Nephron (organoid): Measurements from ENCODE around the gene KIAA2012.

Experiments
- H3K27ac Mint-ChIP-seq, 3 experiments: 2 replicates each; pipeline ENCODE4 v1.8.0; 2020; ENCODE audit warnings: mixed read lengths in 3 of 3, mild to moderate bottlenecking in 2 of 3, moderate library complexity in 1 of 3
- H3K27me3 Mint-ChIP-seq: 2 replicates; pipeline ENCODE4 v1.8.0; 2021; ENCODE audit warnings: low read depth, mild to moderate bottlenecking, moderate library complexity, mixed read lengths
- H3K36me3 Mint-ChIP-seq: 2 replicates; pipeline ENCODE4 v1.8.0; 2020; ENCODE audit warnings: low read depth, mixed read lengths
- H3K4me1 Mint-ChIP-seq: 2 replicates; pipeline ENCODE4 v1.8.0; 2020; ENCODE audit warnings: mixed read lengths
- H3K4me3 Mint-ChIP-seq, 3 experiments: 2 replicates each; pipeline ENCODE4 v1.8.0; 2020; ENCODE audit warnings: mild to moderate bottlenecking in 3 of 3, mixed read lengths in 3 of 3, moderate library complexity in 2 of 3
- H3K9me3 Mint-ChIP-seq: 2 replicates; pipeline ENCODE4 v1.8.0; 2020; ENCODE audit warnings: mixed read lengths
- TF ChIP-seq, protein P1 (sequence below), 3 experiments: fragments of 200-600 bp; sonication (generic); IDR thresholded peaks; one replicate each; pipeline ENCODE4 v1.5.0; 2021; ENCODE audit warnings: antibody characterized with exemption in 3 of 3; ENCODE audit not compliant: unreplicated experiment in 3 of 3

KIAA2012 gene

DNA sequence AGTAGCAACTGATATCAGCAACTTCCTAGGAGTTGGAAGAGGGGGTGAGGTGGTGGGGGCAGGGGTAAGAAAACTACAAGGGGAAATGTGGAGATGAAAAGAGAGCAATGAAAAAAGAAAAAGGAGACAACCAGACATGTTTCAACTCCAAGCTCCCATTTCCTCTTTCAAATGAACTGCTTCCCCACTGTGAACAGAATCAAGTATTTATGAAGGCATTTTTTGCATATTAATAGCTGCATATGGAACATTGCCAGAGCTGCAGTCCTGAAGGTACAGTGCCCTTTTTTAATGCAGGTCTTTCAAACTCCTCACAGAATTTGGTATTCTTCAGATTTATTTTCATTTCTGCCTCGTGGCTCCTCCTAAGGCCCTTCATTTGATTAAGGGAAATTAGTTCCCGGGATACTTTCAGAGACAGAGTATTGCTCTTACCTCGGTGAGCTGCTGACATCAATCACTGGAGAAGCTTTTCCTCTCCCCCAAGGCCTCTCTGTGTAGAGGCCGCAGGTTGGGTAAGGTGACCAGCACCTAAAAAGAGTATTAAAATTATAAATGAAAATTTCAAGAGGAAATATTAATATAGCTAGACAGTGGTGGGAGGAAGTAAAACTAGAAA, 68.4 kb downstream of the KIAA2012 start:
- Mint-ChIP-seq H3K36me3 (no peaks in the 10 kb centered on the region), H3K4me1 (peaks cover 50% of the 10 kb centered on the region), H3K27ac (peak overlapping the region; percentile 75 to 95 (median 86)), H3K4me3 (no peak overlapping the region), H3K9me3 (no peaks in the 10 kb centered on the region), H3K27me3 (no peaks in the 10 kb centered on the region)
- TF ChIP-seq, protein P1, sequence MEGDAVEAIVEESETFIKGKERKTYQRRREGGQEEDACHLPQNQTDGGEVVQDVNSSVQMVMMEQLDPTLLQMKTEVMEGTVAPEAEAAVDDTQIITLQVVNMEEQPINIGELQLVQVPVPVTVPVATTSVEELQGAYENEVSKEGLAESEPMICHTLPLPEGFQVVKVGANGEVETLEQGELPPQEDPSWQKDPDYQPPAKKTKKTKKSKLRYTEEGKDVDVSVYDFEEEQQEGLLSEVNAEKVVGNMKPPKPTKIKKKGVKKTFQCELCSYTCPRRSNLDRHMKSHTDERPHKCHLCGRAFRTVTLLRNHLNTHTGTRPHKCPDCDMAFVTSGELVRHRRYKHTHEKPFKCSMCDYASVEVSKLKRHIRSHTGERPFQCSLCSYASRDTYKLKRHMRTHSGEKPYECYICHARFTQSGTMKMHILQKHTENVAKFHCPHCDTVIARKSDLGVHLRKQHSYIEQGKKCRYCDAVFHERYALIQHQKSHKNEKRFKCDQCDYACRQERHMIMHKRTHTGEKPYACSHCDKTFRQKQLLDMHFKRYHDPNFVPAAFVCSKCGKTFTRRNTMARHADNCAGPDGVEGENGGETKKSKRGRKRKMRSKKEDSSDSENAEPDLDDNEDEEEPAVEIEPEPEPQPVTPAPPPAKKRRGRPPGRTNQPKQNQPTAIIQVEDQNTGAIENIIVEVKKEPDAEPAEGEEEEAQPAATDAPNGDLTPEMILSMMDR (IDR thresholded peaks at IDR 0.05; ENCODE audit: unreplicated experiment in 3 of 3), result no peak

DNA sequence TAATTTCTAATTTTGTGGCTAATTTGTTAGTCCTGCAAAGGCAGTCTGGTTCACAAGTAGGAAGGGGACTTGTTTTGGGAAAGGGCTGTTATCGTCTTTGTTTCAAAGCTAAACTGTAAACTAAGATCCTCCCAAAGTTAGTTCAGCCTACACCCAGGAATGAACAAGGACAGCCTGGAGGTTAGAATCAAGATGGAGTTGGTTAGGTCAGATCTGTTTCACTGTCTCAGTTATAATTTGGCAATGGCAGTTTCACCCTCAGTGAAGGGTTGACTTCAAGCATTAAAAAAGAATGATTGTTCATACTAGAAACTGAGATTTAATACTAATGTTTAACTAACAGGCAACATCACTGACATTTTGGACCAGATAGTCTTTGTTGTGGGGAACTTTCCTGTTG, 69.5 kb downstream of the KIAA2012 start:
- H3K36me3 Mint-ChIP-seq, result no peaks in the 10 kb centered on the region
- peaks cover 58% of the 10 kb centered on the region for H3K4me1 Mint-ChIP-seq
- H3K9me3 Mint-ChIP-seq, result no peaks in the 10 kb centered on the region
- H3K4me3 Mint-ChIP-seq, result no peak overlapping the region
- H3K27me3 Mint-ChIP-seq, result no peaks in the 10 kb centered on the region
- TF ChIP-seq, protein P1 (IDR thresholded peaks at IDR 0.05; ENCODE audit: unreplicated experiment in 3 of 3), result no peak
- H3K27ac Mint-ChIP-seq, result peak overlapping the region in 1 of 3 experiments; percentile 19

DNA sequence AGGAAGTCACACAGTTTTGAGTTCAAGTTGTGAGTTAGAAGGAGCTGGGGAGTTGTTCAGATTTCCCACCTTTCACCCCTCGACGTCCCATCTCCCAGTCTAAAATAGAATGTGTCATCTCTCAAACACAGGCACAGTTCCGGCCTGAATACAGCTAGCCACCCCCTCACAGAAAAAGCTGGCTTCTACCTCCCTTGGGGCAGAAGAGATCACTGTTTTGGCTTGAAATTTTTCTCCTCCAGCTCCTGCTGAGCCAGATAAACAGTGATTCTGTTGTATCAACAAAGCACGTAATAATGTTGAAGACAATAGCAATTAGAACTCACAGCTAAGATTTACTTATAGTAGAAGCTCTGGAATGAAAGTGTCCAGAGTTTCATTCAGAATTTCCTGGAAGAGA, 74.7 kb downstream of the KIAA2012 start:
- Mint-ChIP-seq H3K27ac (peak overlapping the region; percentile 82 to 98 (median 97)), H3K4me1 (peaks cover 68% of the 10 kb centered on the region), H3K4me3 (peak overlapping the region in 2 of 3 experiments; percentile 25 to 54), H3K27me3 (no peaks in the 10 kb centered on the region), H3K9me3 (no peaks in the 10 kb centered on the region), H3K36me3 (no peaks in the 10 kb centered on the region)
- TF ChIP-seq, protein P1 (IDR thresholded peaks at IDR 0.05; ENCODE audit: unreplicated experiment in 3 of 3), result no peak

DNA sequence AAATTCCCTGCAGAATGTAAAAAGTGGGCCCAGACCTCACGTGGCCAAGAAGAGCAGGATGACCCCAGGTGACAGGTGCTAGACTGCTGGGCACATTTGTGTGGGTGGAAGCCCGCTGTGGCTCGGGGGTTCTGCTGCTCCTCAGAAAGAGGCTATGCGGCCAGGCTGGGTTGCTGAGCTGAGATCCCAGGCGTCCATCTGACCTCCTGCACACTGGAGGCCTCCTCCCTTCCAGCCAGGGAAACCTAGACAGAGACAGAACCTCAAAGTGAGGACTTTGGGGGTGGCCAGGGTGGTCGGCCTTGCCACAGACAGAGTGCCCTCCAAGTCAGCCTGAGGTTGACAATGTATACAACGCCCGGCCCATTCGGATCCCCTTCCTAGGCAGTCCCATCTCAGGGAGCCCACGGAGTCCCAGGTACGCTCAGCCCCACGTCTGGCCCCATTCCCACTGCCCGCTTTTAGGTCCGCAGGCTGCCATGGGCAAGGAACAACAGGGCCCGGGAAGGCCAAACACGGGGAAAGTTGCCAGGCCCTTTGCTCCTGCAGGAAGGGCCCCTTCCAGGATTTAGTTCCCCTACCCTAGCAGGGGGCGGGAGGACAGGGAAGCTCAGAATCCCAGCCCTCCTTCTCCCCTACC, 75.6 kb downstream of the KIAA2012 start:
- no peak overlapping the region for H3K4me3 Mint-ChIP-seq
- TF ChIP-seq, protein P1 (IDR thresholded peaks at IDR 0.05; ENCODE audit: unreplicated experiment in 3 of 3), result no peak
- peak overlapping the region; percentile 92 to 98 (median 97) for H3K27ac Mint-ChIP-seq
- H3K9me3 Mint-ChIP-seq, result no peaks in the 10 kb centered on the region
- H3K4me1 Mint-ChIP-seq, result peaks cover 67% of the 10 kb centered on the region
- H3K27me3 Mint-ChIP-seq, result no peaks in the 10 kb centered on the region
- no peaks in the 10 kb centered on the region for H3K36me3 Mint-ChIP-seq

DNA sequence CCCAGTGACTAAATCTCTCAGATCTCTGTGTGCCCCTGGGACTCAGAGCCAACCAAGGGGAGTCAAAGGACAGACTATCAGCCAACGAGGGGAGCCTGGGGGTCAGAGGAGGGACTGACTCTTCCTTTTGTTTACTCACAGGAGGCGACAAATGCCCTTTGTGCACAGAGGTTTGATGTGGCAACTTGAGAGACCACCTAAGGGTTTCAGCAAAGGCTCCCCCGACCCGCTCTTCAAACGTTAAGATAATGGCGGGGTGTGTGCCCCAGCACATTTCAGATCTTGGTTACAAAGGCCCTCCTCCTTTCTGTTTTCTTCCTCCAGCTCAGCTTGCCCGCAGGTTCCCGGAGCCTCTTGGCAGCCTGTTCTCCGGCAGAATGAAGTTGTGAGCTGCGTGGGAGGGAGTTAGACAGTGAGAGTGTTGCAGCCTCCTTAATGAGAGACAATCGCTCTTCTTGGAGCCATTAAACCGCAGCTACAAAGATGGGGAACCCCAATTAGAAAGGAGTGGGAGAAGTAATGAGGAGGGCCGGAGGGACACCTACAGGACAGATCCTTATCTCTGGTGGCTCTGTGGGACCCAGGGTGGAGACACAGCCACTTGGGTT, 76.2 kb downstream of the KIAA2012 start:
- peak overlapping the region; percentile 15 to 58 (median 57) for H3K4me3 Mint-ChIP-seq

More for the DNA sequence above, 76.2 kb downstream of the KIAA2012 start:
- Mint-ChIP-seq H3K9me3 (no peaks in the 10 kb centered on the region), H3K4me1 (peaks cover 67% of the 10 kb centered on the region), H3K27me3 (no peaks in the 10 kb centered on the region), H3K36me3 (no peaks in the 10 kb centered on the region), H3K27ac (peak overlapping the region; percentile 92 to 98 (median 97))
- TF ChIP-seq, protein P1 (IDR thresholded peaks at IDR 0.05; ENCODE audit: unreplicated experiment in 3 of 3), result no peak
